OCI-LY3 (cell line): Measurements from ENCODE around the gene STX10.
A peak's percentile ranks its signal among the peaks of the same experiment; 100 is the strongest.
"Not testable (repeated sequence)": the region's sequence is repeated elsewhere in the genome, so short reads cannot be mapped to it uniquely, and the experiment has no call there.

Experiments
- H2AFZ ChIP-seq: fragments of 200-600, 300-600 bp; shearing (Covaris generic); 2 replicates; pipeline ENCODE4 v1.6.0; 2014; ENCODE audit warnings: antibody characterized with exemption, low read depth, low read length
- H3K27ac ChIP-seq: fragments of 200-600, 300-600 bp; sonication (generic); 2 replicates; pipeline ENCODE4 v1.5.1; 2014; ENCODE audit warnings: mild to moderate bottlenecking, low read length, moderate library complexity, mixed read lengths
- H3K27me3 ChIP-seq: fragments of 200-600, 300-600 bp; sonication (generic); 2 replicates; pipeline ENCODE4 v1.6.1; 2014; ENCODE audit warnings: low read depth, low read length, mixed read lengths
- H3K36me3 ChIP-seq: fragments of 200-600, 300-600 bp; sonication (generic); replicated peaks from 2 replicates; pipeline ENCODE3; 2014; ENCODE audit warnings: low read depth, low read length, mixed read lengths
- H3K4me1 ChIP-seq: fragments of 300-600, 200-600 bp; sonication (generic); 2 replicates; pipeline ENCODE4 v1.6.1; 2014; ENCODE audit warnings: low read length, mixed read lengths
- H3K4me2 ChIP-seq: fragments of 200-600, 300-600 bp; sonication (generic); 2 replicates; pipeline ENCODE4 v1.6.1; 2014; ENCODE audit warnings: low read length, mixed read lengths
- H3K4me3 ChIP-seq: fragments of 300-600, 200-600 bp; sonication (generic); 2 replicates; pipeline ENCODE4 v1.5.1; 2014; ENCODE audit warnings: antibody characterized with exemption, mild to moderate bottlenecking, low read length, moderate library complexity
- H3K79me2 ChIP-seq: fragments of 300-600, 200-600 bp; shearing (Covaris generic); 2 replicates; pipeline ENCODE4 v1.6.1; 2014; ENCODE audit warnings: mild to moderate bottlenecking, low read length, mixed read lengths
- H3K9ac ChIP-seq: fragments of 300-600, 200-600 bp; shearing (Covaris generic); 2 replicates; pipeline ENCODE4 v1.6.0; 2014; ENCODE audit warnings: mild to moderate bottlenecking, low read length, moderate library complexity
- H3K9me3 ChIP-seq: fragments of 200-600, 300-600 bp; shearing (Covaris generic); 2 replicates; pipeline ENCODE4 v1.6.1; 2014; ENCODE audit warnings: low read length, mixed read lengths; ENCODE audit not compliant: insufficient read depth
- H4K20me1 ChIP-seq: fragments of 200-600, 300-600 bp; sonication (generic); 2 replicates; pipeline ENCODE4 v1.6.1; 2016; ENCODE audit warnings: low read length, mixed read lengths; ENCODE audit not compliant: insufficient read depth
- CTCF ChIP-seq: fragments of 200-600, 300-600 bp; sonication (generic); IDR thresholded peaks from 2 replicates; pipeline ENCODE4 v1.5.1; 2014; ENCODE audit warnings: antibody characterized with exemption, low read length, low read depth
- EZH2phosphoT487 ChIP-seq: fragments of 200-600 bp; shearing (Covaris generic); IDR thresholded peaks from 2 replicates; pipeline ENCODE4 v1.6.1; 2018; ENCODE audit warnings: antibody characterized with exemption, mixed run types, low read depth

The STX10 gene

DNA sequence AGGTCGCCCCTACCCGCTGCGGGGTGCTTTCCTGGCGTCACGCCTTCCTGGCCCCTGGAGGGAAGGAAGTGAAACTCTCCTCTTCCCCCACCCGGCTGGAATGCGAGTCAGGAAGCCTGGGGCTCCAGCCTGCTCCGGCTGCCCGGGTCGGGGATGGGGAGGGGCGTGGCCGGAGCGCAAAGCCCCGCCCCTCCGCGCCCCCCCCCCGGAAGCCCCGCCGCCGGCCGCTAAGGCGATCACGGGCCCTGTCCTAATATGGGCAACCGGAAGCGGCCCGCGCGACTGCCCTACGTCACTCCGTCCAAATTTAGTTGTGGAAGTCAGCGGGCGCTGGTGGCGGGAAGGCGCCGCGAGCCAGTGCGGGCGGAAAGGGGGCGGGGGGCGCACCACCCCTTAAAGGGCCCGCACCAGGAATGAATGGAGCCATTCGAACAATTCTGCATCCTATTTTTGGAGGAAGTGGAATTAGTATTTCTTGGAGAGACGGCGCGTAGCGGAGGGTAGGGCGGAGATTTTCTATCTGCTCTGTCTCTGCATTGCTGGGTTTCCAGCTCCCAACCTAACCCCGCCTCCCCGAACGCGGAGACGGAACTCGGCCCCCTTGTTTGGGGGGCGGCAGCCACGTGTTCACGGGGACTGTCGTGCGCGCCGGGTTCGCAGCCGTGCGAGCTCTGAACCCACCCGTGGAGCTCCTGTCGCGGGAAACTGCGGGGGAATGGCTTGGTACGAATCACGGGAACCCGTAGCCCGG, 1.6 kb upstream of the STX10 start:
- Histone ChIP-seq H3K27ac (peak overlapping the region; percentile 69), H3K4me2 (peak overlapping the region; percentile 94), H3K79me2 (peaks cover 28% of the 10 kb centered on the region), H3K4me3 (peak overlapping the region; percentile 89), H3K9ac (peak overlapping the region; percentile 97), H3K9me3 (no peaks in the 10 kb centered on the region), H4K20me1 (no peaks in the 10 kb centered on the region), H3K36me3 (peaks cover 14% of the 10 kb centered on the region), H3K4me1 (peaks cover 47% of the 10 kb centered on the region), H3K27me3 (no peaks in the 10 kb centered on the region), H2AFZ (peak overlapping the region; percentile 1; the same call in 1 of the 2 replicates)
- TF ChIP-seq EZH2phosphoT487 = no peak
- no peak for TF ChIP-seq CTCF

DNA sequence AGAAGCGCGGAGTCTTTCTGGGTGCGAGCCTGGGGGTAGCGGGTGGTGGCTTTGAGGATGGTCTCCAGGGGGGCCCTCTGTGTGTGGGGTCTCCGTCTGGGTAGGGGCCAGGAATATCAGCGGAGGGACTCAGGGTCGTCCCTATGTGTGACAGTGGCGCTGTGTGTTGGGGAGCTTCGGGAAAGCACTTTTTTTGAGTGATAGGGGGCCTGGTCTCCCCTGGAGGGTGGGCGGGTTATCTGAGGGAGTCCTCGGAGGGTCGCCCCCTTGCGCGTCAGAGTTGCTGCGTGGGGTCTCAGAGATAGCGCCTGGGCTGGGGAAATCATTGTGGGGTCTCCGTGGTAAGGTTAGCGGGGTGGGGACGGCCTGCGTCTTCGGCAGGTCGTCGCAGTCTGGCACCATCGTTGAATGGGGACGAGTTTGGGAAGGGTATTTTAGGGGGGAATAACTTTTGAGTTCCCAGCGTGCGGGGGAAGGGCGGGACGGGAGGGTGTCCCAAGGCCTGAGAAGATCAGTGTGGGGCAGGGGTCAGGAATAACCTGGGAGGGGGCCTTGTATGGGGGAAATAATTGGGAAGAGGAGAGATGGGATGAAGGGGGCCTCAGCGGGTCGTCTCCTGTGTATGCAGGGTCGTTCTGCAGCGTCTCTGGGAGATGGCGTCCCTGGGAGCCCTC, 893 bp upstream of the STX10 start:
- Histone ChIP-seq H3K79me2 (peaks cover 28% of the 10 kb centered on the region), H3K27me3 (no peaks in the 10 kb centered on the region), H3K9ac (peak overlapping the region; percentile 97), H2AFZ (peak overlapping the region; percentile 37; the same call in 1 of the 2 replicates), H3K4me1 (peaks cover 40% of the 10 kb centered on the region), H3K27ac (peak overlapping the region; percentile 69), H3K4me3 (peak overlapping the region; percentile 89), H4K20me1 (no peaks in the 10 kb centered on the region), H3K4me2 (peak overlapping the region; percentile 78), H3K36me3 (peaks cover 14% of the 10 kb centered on the region), H3K9me3 (no peaks in the 10 kb centered on the region)
- TF ChIP-seq EZH2phosphoT487 (no peak), CTCF (no peak)

DNA sequence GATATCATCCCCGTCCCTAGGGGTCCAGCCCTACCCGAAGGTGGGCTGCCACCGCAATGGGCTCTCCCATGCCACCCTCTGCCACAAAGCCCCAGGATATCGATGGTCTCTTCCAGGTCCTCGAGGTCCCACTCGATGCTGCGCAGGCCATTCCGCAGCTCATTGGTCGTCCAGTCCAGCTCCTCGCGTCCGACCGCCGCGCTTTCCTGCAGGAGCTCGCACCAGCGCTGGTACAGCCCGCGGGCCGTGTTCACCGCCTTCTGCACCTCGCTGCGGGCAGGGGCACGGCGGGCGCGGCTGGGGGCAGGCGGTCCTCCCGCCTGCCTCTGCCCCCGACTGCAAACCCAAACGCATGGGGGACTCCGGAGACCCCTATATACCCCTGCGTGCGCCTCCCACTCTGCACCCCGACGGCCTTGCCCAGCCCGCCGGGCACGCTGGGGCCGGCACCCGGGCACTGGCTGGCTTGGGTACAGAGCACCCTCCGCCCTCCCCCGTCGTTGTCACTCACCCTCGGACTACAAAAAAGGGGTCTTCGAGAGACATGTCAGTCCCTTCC, 468 bp downstream of the STX10 start:
- H3K4me1 ChIP-seq = peaks cover 26% of the 10 kb centered on the region
- no peak overlapping the region for H3K27ac ChIP-seq

GRCh38 chr19:13149173-13149627, 975 bp downstream of the STX10 start:
- H3K9me3 ChIP-seq, H3K27me3 ChIP-seq, H4K20me1 ChIP-seq, H3K27ac ChIP-seq: not testable (repeated sequence)
- peak overlapping the region; percentile 89 for H3K4me3 ChIP-seq
- peaks cover 21% of the 10 kb centered on the region for H3K4me1 ChIP-seq
- H3K4me2 ChIP-seq = peak overlapping the region; percentile 82
- H3K9ac ChIP-seq = peak overlapping the region; percentile 97
- peak overlapping the region; percentile 62; the same call in 1 of the 2 replicates for H2AFZ ChIP-seq
- peaks cover 17% of the 10 kb centered on the region for H3K36me3 ChIP-seq
- peaks cover 28% of the 10 kb centered on the region for H3K79me2 ChIP-seq

More for the DNA sequence above, 468 bp downstream of the STX10 start:
- H2AFZ ChIP-seq = peak overlapping the region; percentile 62; the same call in 1 of the 2 replicates
- peak overlapping the region; percentile 89 for H3K4me3 ChIP-seq
- no peaks in the 10 kb centered on the region for H4K20me1 ChIP-seq
- no peak for TF ChIP-seq EZH2phosphoT487
- no peak for TF ChIP-seq CTCF
- peak overlapping the region; percentile 97 for H3K9ac ChIP-seq
- H3K36me3 ChIP-seq = peaks cover 14% of the 10 kb centered on the region
- peak overlapping the region; percentile 82 for H3K4me2 ChIP-seq
- H3K9me3 ChIP-seq = no peaks in the 10 kb centered on the region
- peaks cover 28% of the 10 kb centered on the region for H3K79me2 ChIP-seq
- H3K27me3 ChIP-seq = no peaks in the 10 kb centered on the region
